H1 (cell line): ENCODE data around the gene ITGAE. TPM values are rescaled to one million over a fixed set of nuclear protein-coding genes. Genes with fewer than 3 reads are reported as not detected.

Experiments used
- CEBPB ChIP-seq: IDR thresholded peaks from 2 replicates; pipeline ENCODE4 v1.6.1; 2012; ENCODE audit warnings: low read depth, low read length
- CHD1 ChIP-seq: IDR thresholded peaks from 2 replicates; pipeline ENCODE4 v1.6.1; 2012; ENCODE audit warnings: low read depth, low read length, improper control_type of control experiment
- CHD2 ChIP-seq: IDR thresholded peaks from 2 replicates; pipeline ENCODE4 v1.6.1; 2012; ENCODE audit warnings: low read length, improper control_type of control experiment
- ZNF274 ChIP-seq: IDR thresholded peaks from 2 replicates; pipeline ENCODE4 v1.7.0; 2012; ENCODE audit warnings: low read length, borderline replicate concordance; ENCODE audit errors: extremely low read depth
- polyA plus RNA-seq, 7 experiments: library from polyadenylated mRNA; depleted of rRNA in 3 of 7; stranded (reverse) in 5 of 7; unstranded in 2 of 7; fragments of >200 nt in 5 of 7; fragments of 200-250 nt in 2 of 7; gene quantifications; 1 replicate in 5 of 7; 2 replicates in 1 of 7; 4 replicates in 1 of 7; pipeline versions ENCODE4 v1.2.1 to v1.2.3, GENCODE V29; 2011 to 2013; ENCODE audit warnings: missing spikeins in 2 of 7, mixed read lengths in 2 of 7
- total RNA-seq: library from RNA; stranded (reverse); fragmentation: NEBNext Ultra II Directional; extraction: Animal tissue kit (Norgen Biotek cat#: 25700); gene quantifications from 2 replicates; pipeline ENCODE4 v1.2.1, GENCODE V29; 2021
- TF ChIP-seq, protein P1 (sequence below): fragments of 300-600 bp; sonication (generic); IDR thresholded peaks from 2 replicates; pipeline ENCODE4 v1.7.1; 2012; ENCODE audit warnings: low read length, moderate library complexity, mild to moderate bottlenecking, inconsistent platforms; ENCODE audit not compliant: insufficient replicate concordance

Gene ITGAE
- total and polyA plus RNA-seq, 2 of the 8 experiments (the other 6 are each of a cell fraction or from before 2014, with no cell fraction given), result 23.2 to 43.1 TPM

DNA sequence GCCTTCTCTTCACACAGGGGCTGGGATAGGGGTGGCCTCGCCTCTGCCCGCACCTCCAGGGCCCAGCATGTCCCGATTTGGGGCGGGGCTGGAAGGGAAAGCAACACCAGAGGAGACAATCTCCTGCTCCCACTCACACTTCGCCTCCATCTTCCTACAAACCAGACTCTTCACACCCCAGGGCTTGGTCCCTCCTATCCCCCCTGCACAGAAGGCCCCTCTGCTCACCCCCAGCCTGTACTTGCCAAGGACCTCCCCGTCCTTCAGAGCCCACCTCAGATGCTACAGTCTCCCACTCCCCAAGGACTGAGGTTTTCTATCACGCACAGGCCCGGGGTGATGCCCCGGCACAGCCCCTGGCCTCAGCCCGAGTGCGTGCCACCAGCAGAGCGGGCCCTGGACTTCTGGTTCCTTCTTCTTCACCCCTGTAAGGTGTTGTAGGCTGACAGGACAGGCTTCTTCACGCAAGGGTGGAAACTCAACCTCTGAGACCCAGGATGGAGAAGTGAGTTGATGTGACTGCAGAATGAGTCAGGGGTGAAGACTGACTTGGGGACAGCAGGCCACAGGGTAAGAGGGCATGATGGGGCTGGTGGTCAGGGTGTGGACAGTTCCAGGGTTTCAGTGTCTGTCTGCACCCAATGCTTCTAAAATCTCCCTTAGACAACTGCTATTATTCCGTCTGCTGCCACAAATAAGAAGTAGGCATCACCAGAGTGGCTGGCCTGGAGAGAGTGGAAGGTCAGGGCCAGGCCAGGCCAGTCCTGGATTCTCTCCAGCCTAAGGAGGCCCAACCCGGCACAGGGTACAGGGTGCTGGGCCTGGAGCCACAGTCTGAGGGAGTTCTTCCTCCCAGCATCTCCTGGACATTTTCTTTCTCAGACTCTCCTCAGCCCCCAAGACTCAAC lies 2.5 kb downstream of the ITGAE start (continued):
- TF ChIP-seq, protein P1, sequence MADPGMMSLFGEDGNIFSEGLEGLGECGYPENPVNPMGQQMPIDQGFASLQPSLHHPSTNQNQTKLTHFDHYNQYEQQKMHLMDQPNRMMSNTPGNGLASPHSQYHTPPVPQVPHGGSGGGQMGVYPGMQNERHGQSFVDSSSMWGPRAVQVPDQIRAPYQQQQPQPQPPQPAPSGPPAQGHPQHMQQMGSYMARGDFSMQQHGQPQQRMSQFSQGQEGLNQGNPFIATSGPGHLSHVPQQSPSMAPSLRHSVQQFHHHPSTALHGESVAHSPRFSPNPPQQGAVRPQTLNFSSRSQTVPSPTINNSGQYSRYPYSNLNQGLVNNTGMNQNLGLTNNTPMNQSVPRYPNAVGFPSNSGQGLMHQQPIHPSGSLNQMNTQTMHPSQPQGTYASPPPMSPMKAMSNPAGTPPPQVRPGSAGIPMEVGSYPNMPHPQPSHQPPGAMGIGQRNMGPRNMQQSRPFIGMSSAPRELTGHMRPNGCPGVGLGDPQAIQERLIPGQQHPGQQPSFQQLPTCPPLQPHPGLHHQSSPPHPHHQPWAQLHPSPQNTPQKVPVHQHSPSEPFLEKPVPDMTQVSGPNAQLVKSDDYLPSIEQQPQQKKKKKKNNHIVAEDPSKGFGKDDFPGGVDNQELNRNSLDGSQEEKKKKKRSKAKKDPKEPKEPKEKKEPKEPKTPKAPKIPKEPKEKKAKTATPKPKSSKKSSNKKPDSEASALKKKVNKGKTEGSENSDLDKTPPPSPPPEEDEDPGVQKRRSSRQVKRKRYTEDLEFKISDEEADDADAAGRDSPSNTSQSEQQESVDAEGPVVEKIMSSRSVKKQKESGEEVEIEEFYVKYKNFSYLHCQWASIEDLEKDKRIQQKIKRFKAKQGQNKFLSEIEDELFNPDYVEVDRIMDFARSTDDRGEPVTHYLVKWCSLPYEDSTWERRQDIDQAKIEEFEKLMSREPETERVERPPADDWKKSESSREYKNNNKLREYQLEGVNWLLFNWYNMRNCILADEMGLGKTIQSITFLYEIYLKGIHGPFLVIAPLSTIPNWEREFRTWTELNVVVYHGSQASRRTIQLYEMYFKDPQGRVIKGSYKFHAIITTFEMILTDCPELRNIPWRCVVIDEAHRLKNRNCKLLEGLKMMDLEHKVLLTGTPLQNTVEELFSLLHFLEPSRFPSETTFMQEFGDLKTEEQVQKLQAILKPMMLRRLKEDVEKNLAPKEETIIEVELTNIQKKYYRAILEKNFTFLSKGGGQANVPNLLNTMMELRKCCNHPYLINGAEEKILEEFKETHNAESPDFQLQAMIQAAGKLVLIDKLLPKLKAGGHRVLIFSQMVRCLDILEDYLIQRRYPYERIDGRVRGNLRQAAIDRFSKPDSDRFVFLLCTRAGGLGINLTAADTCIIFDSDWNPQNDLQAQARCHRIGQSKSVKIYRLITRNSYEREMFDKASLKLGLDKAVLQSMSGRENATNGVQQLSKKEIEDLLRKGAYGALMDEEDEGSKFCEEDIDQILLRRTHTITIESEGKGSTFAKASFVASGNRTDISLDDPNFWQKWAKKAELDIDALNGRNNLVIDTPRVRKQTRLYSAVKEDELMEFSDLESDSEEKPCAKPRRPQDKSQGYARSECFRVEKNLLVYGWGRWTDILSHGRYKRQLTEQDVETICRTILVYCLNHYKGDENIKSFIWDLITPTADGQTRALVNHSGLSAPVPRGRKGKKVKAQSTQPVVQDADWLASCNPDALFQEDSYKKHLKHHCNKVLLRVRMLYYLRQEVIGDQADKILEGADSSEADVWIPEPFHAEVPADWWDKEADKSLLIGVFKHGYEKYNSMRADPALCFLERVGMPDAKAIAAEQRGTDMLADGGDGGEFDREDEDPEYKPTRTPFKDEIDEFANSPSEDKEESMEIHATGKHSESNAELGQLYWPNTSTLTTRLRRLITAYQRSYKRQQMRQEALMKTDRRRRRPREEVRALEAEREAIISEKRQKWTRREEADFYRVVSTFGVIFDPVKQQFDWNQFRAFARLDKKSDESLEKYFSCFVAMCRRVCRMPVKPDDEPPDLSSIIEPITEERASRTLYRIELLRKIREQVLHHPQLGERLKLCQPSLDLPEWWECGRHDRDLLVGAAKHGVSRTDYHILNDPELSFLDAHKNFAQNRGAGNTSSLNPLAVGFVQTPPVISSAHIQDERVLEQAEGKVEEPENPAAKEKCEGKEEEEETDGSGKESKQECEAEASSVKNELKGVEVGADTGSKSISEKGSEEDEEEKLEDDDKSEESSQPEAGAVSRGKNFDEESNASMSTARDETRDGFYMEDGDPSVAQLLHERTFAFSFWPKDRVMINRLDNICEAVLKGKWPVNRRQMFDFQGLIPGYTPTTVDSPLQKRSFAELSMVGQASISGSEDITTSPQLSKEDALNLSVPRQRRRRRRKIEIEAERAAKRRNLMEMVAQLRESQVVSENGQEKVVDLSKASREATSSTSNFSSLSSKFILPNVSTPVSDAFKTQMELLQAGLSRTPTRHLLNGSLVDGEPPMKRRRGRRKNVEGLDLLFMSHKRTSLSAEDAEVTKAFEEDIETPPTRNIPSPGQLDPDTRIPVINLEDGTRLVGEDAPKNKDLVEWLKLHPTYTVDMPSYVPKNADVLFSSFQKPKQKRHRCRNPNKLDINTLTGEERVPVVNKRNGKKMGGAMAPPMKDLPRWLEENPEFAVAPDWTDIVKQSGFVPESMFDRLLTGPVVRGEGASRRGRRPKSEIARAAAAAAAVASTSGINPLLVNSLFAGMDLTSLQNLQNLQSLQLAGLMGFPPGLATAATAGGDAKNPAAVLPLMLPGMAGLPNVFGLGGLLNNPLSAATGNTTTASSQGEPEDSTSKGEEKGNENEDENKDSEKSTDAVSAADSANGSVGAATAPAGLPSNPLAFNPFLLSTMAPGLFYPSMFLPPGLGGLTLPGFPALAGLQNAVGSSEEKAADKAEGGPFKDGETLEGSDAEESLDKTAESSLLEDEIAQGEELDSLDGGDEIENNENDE, result no peak
- no peak for TF ChIP-seq ZNF274
- no peak for TF ChIP-seq CHD2
- no peak for TF ChIP-seq CEBPB
- TF ChIP-seq CHD1, result no peak
